ENCODE data around the gene EDEM3. TPM values are rescaled to one million over a fixed set of nuclear protein-coding genes. Genes with fewer than 3 reads are reported as not detected.

EDEM3 gene
- total RNA-seq, 1 experiment from 2014 or later: 14.5 TPM

DNA sequence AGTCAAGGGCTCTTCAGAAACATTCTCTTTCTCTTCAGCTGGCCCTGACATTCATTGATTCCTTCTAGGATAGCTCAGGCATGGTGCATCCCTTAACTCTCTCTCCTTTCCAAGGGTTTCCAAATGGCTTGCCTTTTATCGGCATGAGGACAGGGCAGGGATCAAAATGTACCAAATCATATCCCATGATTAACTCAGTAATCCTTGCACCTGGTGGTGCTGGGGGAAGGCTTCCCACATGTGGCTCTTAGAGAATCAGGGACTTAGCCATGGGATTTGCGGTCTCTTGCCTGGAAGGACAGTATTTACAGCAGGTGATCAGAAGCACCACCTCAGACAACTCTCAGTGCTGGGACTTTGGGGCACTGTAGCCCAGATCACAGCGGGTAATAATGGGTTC, 46.2 kb upstream of the EDEM3 start:
- intact Hi-C loops (cut with micrococcal nuclease; ENCODE audit: unreplicated experiment): no loop called here
- peaks cover 15% of the 10 kb centered on the region for H3F3A ChIP-seq (ENCODE audit: insufficient read depth, low read depth)

DNA sequence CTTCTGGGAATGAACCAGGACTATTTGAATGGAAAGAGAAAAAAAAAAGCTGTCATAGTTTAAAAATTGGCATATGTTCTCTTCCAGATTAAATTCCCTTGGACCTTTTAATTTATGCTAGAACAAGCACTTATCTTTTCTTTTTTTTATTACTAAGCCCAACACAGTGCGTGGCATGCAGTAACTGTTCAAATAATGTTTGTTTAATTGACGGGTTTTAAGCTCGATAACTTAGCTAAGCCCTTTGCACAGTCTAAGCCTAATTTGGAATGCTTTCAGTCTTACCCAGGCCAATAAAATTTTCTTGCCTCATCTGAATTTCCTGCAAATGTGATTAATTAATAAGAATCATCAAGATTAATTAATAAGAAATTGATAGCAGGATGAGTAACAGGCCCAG, 39.3 kb upstream of the EDEM3 start:
- no peaks in the 10 kb centered on the region for H3K9me3 ChIP-seq (ENCODE audit: insufficient read depth, low read depth)
- H2AFZ ChIP-seq: no peak overlapping the region
- no TSS peak for BruUV-seq (replicated peaks)
- intact Hi-C loops (cut with micrococcal nuclease; ENCODE audit: unreplicated experiment): no loop called here
- ChIA-PET POLR2A (ENCODE audit: unreplicated experiment) (no interaction called here), CTCF (interaction anchor here (0.7 kb wide), 1 partner anchor 191 kb away, joined by 3 read pairs; no protein-coding TSS in a partner anchor)
- no peaks in the 10 kb centered on the region for H3K27me3 ChIP-seq (ENCODE audit: insufficient read depth, low read depth)
- DNase-seq: no peak
- no peak overlapping the region for H3K27ac ChIP-seq
- no peaks in the 10 kb centered on the region for H4K20me1 ChIP-seq (ENCODE audit: insufficient read depth)
- peaks cover 8% of the 10 kb centered on the region for H3F3A ChIP-seq (ENCODE audit: insufficient read depth, low read depth)
- H3K9me2 ChIP-seq (ENCODE audit: insufficient read depth): no peaks in the 10 kb centered on the region
- no peak overlapping the region for H3K4me3 ChIP-seq
- TF ChIP-seq, protein P1, sequence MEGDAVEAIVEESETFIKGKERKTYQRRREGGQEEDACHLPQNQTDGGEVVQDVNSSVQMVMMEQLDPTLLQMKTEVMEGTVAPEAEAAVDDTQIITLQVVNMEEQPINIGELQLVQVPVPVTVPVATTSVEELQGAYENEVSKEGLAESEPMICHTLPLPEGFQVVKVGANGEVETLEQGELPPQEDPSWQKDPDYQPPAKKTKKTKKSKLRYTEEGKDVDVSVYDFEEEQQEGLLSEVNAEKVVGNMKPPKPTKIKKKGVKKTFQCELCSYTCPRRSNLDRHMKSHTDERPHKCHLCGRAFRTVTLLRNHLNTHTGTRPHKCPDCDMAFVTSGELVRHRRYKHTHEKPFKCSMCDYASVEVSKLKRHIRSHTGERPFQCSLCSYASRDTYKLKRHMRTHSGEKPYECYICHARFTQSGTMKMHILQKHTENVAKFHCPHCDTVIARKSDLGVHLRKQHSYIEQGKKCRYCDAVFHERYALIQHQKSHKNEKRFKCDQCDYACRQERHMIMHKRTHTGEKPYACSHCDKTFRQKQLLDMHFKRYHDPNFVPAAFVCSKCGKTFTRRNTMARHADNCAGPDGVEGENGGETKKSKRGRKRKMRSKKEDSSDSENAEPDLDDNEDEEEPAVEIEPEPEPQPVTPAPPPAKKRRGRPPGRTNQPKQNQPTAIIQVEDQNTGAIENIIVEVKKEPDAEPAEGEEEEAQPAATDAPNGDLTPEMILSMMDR (conservative IDR thresholded peaks at IDR 0.05): no peak
- no peak for TF ChIP-seq EZH2 (IDR thresholded peaks at IDR 0.05; ENCODE audit: low read depth)
- H3K79me2 ChIP-seq (ENCODE audit: low read depth): no peaks in the 10 kb centered on the region
- no peaks in the 10 kb centered on the region for H3K36me3 ChIP-seq (ENCODE audit: low read depth)
- H3K4me1 ChIP-seq (replicated peaks; ENCODE audit: insufficient read depth): peaks cover 16% of the 10 kb centered on the region
- no peak overlapping the region for H3K4me2 ChIP-seq

More for the DNA sequence above, 46.2 kb upstream of the EDEM3 start:
- H3K9me2 ChIP-seq (ENCODE audit: insufficient read depth): no peaks in the 10 kb centered on the region
- no peaks in the 10 kb centered on the region for H3K79me2 ChIP-seq (ENCODE audit: low read depth)
- no peak overlapping the region for H2AFZ ChIP-seq
- no TSS peak for BruUV-seq (replicated peaks)
- H3K36me3 ChIP-seq (ENCODE audit: low read depth): no peaks in the 10 kb centered on the region
- peaks cover 17% of the 10 kb centered on the region for H3K4me1 ChIP-seq (replicated peaks; ENCODE audit: insufficient read depth)
- ChIA-PET CTCF (no interaction called here), POLR2A (ENCODE audit: unreplicated experiment) (no interaction called here)
- no peaks in the 10 kb centered on the region for H3K27me3 ChIP-seq (ENCODE audit: insufficient read depth, low read depth)
- H4K20me1 ChIP-seq (ENCODE audit: insufficient read depth): no peaks in the 10 kb centered on the region
- TF ChIP-seq, protein P1 (conservative IDR thresholded peaks at IDR 0.05): no peak
- TF ChIP-seq EZH2 (IDR thresholded peaks at IDR 0.05; ENCODE audit: low read depth): no peak
- no peaks in the 10 kb centered on the region for H3K9me3 ChIP-seq (ENCODE audit: insufficient read depth, low read depth)
- no peak for DNase-seq
- H3K4me3 ChIP-seq: no peak overlapping the region
- no peak overlapping the region for H3K4me2 ChIP-seq
- no peak overlapping the region for H3K27ac ChIP-seq

DNA sequence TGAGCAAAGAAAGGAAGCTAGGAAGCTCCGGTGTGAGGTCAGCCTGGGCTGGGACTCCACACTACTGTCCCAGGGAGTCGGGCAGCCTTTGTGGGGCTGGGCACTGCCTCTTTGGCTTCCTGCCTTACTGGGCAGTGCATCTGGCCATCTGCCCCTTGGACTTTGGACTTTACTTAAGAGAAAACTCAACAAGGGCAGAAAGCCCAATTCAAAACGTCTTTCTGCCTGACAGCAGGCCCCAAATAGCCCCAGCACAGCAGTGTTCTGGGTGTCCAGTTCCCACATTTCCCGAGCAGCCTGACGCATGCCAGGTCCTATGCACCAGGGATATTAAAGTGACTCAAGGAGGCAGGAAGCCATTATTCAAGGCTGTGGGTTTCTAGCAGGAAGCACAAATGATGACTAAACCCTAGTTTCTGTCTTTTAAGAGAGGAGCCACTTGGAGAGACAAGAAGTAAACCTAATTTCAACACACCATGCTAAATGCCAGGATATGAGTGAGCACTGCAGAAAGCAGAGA, 37.9 kb upstream of the EDEM3 start:
- Histone ChIP-seq H3K4me3 (no peak overlapping the region), H3K4me2 (peak overlapping the region; percentile 41), H3K27me3 (ENCODE audit: insufficient read depth, low read depth) (no peaks in the 10 kb centered on the region), H3F3A (ENCODE audit: insufficient read depth, low read depth) (peaks cover 8% of the 10 kb centered on the region), H3K4me1 (replicated peaks; ENCODE audit: insufficient read depth) (peaks cover 16% of the 10 kb centered on the region), H3K36me3 (ENCODE audit: low read depth) (no peaks in the 10 kb centered on the region), H2AFZ (no peak overlapping the region), H3K79me2 (ENCODE audit: low read depth) (no peaks in the 10 kb centered on the region), H3K9me2 (ENCODE audit: insufficient read depth) (no peaks in the 10 kb centered on the region), H3K27ac (peak overlapping the region; percentile 86), H3K9me3 (ENCODE audit: insufficient read depth, low read depth) (no peaks in the 10 kb centered on the region), H4K20me1 (ENCODE audit: insufficient read depth) (no peaks in the 10 kb centered on the region)
- BruUV-seq (replicated peaks): no TSS peak
- ChIA-PET CTCF (no interaction called here), POLR2A (ENCODE audit: unreplicated experiment) (interaction anchor here (0.6 kb wide), 1 partner anchor 181 kb away, joined by 9 read pairs; no protein-coding TSS in a partner anchor)
- intact Hi-C loops (cut with micrococcal nuclease; ENCODE audit: unreplicated experiment): no loop called here
- TF ChIP-seq, protein P1 (conservative IDR thresholded peaks at IDR 0.05): no peak
- no peak for TF ChIP-seq EZH2 (IDR thresholded peaks at IDR 0.05; ENCODE audit: low read depth)
- DNase-seq: peak; percentile 16 to 87
